Liver (tissue), 3 donors: ENCODE data around the gene SNAPIN.

Source experiments
- JUND ChIP-seq, 2 donors: IDR thresholded peaks; 2 replicates each; pipeline ENCODE4 v1.6.1; 2016; ENCODE audit warnings: antibody characterized with exemption in 2 of 2
- MAX ChIP-seq: IDR thresholded peaks from 2 replicates; pipeline ENCODE4 v1.6.1; 2016; ENCODE audit warnings: antibody characterized with exemption
- NR2F2 ChIP-seq: IDR thresholded peaks from 2 replicates; pipeline ENCODE4 v1.6.1; 2016; ENCODE audit warnings: antibody characterized with exemption
- RAD21 ChIP-seq, 2 donors: IDR thresholded peaks; 2 replicates each; pipeline ENCODE4 v1.6.1; 2016; ENCODE audit warnings: antibody characterized with exemption in 2 of 2, mild to moderate bottlenecking in 2 of 2
- RXRA ChIP-seq, 2 donors: IDR thresholded peaks; 2 replicates each; pipeline ENCODE4 v1.6.1; 2017 to 2018; ENCODE audit warnings: antibody characterized with exemption in 2 of 2, mild to moderate bottlenecking in 1 of 2
- TAF1 ChIP-seq: conservative IDR thresholded peaks from 2 replicates; pipeline ENCODE4 v1.6.1; 2016; ENCODE audit warnings: antibody characterized with exemption, mild to moderate bottlenecking
- YY1 ChIP-seq: IDR thresholded peaks from 2 replicates; pipeline ENCODE4 v1.6.1; 2016; ENCODE audit warnings: antibody characterized with exemption, mild to moderate bottlenecking
- ZBTB33 ChIP-seq: IDR thresholded peaks from 2 replicates; pipeline ENCODE4 v1.6.1; 2016; ENCODE audit warnings: antibody characterized with exemption
- TF ChIP-seq, protein P1 (sequence below): fragments of 150-350 bp; IDR thresholded peaks from 2 replicates; pipeline ENCODE4 v1.5.1; 2017; ENCODE audit warnings: improper control_type of control experiment, low read depth, low read length; ENCODE audit not compliant: missing input control
- donor health status: healthy.
- donor health status: healthy.

DNA sequence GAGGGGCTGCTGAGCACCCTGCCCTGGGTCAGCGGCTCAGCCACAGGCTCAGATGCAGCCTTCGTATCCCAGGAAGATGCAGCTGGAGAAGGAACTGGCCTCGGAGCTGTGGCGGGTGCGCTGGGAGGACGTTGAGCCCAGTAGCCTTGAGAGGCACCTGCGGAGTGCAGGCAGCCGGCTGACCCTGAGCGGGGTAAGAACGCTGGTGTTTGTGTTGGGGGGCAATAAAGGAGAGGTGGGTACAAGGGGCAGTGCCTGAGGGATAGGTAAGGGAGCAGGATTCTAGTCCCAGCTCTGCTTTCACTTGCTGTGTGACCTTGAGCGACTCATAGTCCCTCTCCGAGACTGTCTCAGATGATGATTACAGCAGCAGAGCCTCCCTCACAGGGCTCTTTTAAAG, 26.4 kb downstream of the SNAPIN start:
- TF ChIP-seq ZBTB33, result no peak
- TF ChIP-seq, protein P1, sequence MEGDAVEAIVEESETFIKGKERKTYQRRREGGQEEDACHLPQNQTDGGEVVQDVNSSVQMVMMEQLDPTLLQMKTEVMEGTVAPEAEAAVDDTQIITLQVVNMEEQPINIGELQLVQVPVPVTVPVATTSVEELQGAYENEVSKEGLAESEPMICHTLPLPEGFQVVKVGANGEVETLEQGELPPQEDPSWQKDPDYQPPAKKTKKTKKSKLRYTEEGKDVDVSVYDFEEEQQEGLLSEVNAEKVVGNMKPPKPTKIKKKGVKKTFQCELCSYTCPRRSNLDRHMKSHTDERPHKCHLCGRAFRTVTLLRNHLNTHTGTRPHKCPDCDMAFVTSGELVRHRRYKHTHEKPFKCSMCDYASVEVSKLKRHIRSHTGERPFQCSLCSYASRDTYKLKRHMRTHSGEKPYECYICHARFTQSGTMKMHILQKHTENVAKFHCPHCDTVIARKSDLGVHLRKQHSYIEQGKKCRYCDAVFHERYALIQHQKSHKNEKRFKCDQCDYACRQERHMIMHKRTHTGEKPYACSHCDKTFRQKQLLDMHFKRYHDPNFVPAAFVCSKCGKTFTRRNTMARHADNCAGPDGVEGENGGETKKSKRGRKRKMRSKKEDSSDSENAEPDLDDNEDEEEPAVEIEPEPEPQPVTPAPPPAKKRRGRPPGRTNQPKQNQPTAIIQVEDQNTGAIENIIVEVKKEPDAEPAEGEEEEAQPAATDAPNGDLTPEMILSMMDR, result no peak
- no peak for TF ChIP-seq MAX
- no peak for TF ChIP-seq RXRA (IDR thresholded peaks at IDR 0.05)
- no peak for TF ChIP-seq RAD21 (IDR thresholded peaks at IDR 0.05)
- no peak for TF ChIP-seq TAF1
- no peak for TF ChIP-seq YY1
- no peak for TF ChIP-seq JUND (IDR thresholded peaks at IDR 0.05)
- TF ChIP-seq NR2F2, result no peak
